MM.1S (cell line): ENCODE data around the gene FAM110A.

Experiments used
- CTCF ChIP-seq: fragments of 300-600 bp; sonication (generic); IDR thresholded peaks from 2 replicates; pipeline ENCODE4 v1.5.1; 2016; ENCODE audit warnings: antibody characterized with exemption, low read length, mixed read lengths
- EZH2phosphoT487 ChIP-seq: fragments of 300-600 bp; sonication (generic); IDR thresholded peaks from 2 replicates; pipeline ENCODE4 v1.6.1; 2018; ENCODE audit warnings: antibody characterized with exemption, low read length

GRCh38 chr20:855466-856360 is 22.2 kb downstream of the FAM110A start:
- TF ChIP-seq CTCF = no peak
- TF ChIP-seq EZH2phosphoT487 = no peak
